Loucy (cell line): ENCODE results near the gene TTC39B.

Experiments used
- H2AFZ ChIP-seq: fragments of 200-600 bp; sonication (generic); 2 replicates; pipeline ENCODE4 v1.6.0; 2016; ENCODE audit warnings: antibody characterized with exemption, mild to moderate bottlenecking, low read length, moderate library complexity
- H3F3A ChIP-seq: fragments of 200-600 bp; 2 replicates; pipeline ENCODE4 v1.6.0; 2016; ENCODE audit warnings: antibody characterized with exemption, low read depth, mild to moderate bottlenecking
- H3K27me3 ChIP-seq: fragments of 200-600 bp; sonication (generic); 2 replicates; pipeline ENCODE4 v1.6.1; 2014; ENCODE audit warnings: low read length, mild to moderate bottlenecking; ENCODE audit not compliant: insufficient read depth, poor library complexity, severe bottlenecking
- H3K36me3 ChIP-seq: fragments of 200-600 bp; sonication (generic); 2 replicates; pipeline ENCODE4 v1.6.1; 2016; ENCODE audit warnings: low read length; ENCODE audit not compliant: insufficient read depth
- H3K4me1 ChIP-seq: fragments of 200-600 bp; sonication (generic); 2 replicates; pipeline ENCODE4 v1.5.1; 2014; ENCODE audit warnings: low read length, mild to moderate bottlenecking; ENCODE audit not compliant: insufficient read depth, poor library complexity, severe bottlenecking
- H3K4me2 ChIP-seq: fragments of 200-600 bp; sonication (generic); 2 replicates; pipeline ENCODE4 v1.6.0; 2014; ENCODE audit warnings: antibody characterized with exemption, low read length, low read depth, mild to moderate bottlenecking; ENCODE audit not compliant: poor library complexity, severe bottlenecking
- H3K4me3 ChIP-seq: fragments of 200-600 bp; sonication (generic); 2 replicates; pipeline ENCODE4 v1.5.1; 2014; ENCODE audit warnings: low read length, mild to moderate bottlenecking, mixed read lengths; ENCODE audit not compliant: poor library complexity, severe bottlenecking
- H3K79me2 ChIP-seq: fragments of 200-600 bp; sonication (generic); 2 replicates; pipeline ENCODE4 v1.6.1; 2014; ENCODE audit warnings: low read length; ENCODE audit not compliant: insufficient read depth
- H3K9ac ChIP-seq: fragments of 200-600 bp; sonication (generic); 2 replicates; pipeline ENCODE4 v1.6.0; 2014; ENCODE audit warnings: mild to moderate bottlenecking, low read depth, low read length, moderate library complexity; ENCODE audit not compliant: poor library complexity, severe bottlenecking
- H3K9me2 ChIP-seq: fragments of 200-600 bp; sonication (generic); replicated peaks from 2 replicates; pipeline ENCODE4 v1.6.1; 2016; ENCODE audit warnings: low read depth, low read length, mixed read lengths
- H3K9me3 ChIP-seq: fragments of 200-600 bp; sonication (generic); 2 replicates; pipeline ENCODE4 v1.6.1; 2014; ENCODE audit warnings: mild to moderate bottlenecking, antibody characterized with exemption, low read length, low read depth; ENCODE audit not compliant: insufficient read depth
- H4K20me1 ChIP-seq: fragments of 200-600 bp; sonication (generic); 2 replicates; pipeline ENCODE4 v1.6.0; 2014; ENCODE audit warnings: antibody characterized with exemption, low read length, mild to moderate bottlenecking; ENCODE audit not compliant: insufficient read depth, poor library complexity, severe bottlenecking
- CTCF ChIP-seq: fragments of 200-600 bp; sonication (generic); conservative IDR thresholded peaks from 2 replicates; pipeline ENCODE4 v1.5.1; 2014; ENCODE audit warnings: mild to moderate bottlenecking, antibody characterized with exemption, low read length
- EZH2phosphoT487 ChIP-seq: fragments of 200-600 bp; IDR thresholded peaks from 2 replicates; pipeline ENCODE4 v1.6.1; 2018; ENCODE audit warnings: antibody characterized with exemption, mild to moderate bottlenecking, moderate library complexity, borderline replicate concordance

The TTC39B gene

GRCh38 chr9:15244001-15244441 is 63.0 kb downstream of the TTC39B start:
- H3K4me1 ChIP-seq = peaks cover 11% of the 10 kb centered on the region
- TF ChIP-seq EZH2phosphoT487 (no peak), CTCF (no peak)
- H2AFZ ChIP-seq = no peak overlapping the region

GRCh38 chr9:15243081-15243480 is 63.9 kb downstream of the TTC39B start:
- Histone ChIP-seq H3K4me1 (peaks cover 11% of the 10 kb centered on the region), H3K79me2 (no peaks in the 10 kb centered on the region), H4K20me1 (no peaks in the 10 kb centered on the region), H3K9ac (no peak overlapping the region), H3K4me3 (no peak overlapping the region), H3K36me3 (no peaks in the 10 kb centered on the region), H2AFZ (no peak overlapping the region), H3K9me2 (no peaks in the 10 kb centered on the region), H3K27me3 (no peaks in the 10 kb centered on the region), H3F3A (no peaks in the 10 kb centered on the region), H3K9me3 (no peaks in the 10 kb centered on the region), H3K4me2 (no peak overlapping the region)
- TF ChIP-seq CTCF (no peak), EZH2phosphoT487 (no peak)

More at GRCh38 chr9:15244001-15244441, 63.0 kb downstream of the TTC39B start:
- Histone ChIP-seq H4K20me1 (no peaks in the 10 kb centered on the region), H3K9ac (no peak overlapping the region), H3K9me2 (no peaks in the 10 kb centered on the region), H3K4me2 (no peak overlapping the region), H3K36me3 (no peaks in the 10 kb centered on the region), H3K79me2 (no peaks in the 10 kb centered on the region), H3F3A (no peaks in the 10 kb centered on the region), H3K27me3 (no peaks in the 10 kb centered on the region), H3K4me3 (no peak overlapping the region), H3K9me3 (no peaks in the 10 kb centered on the region)

GRCh38 chr9:15240927-15241326 is 66.1 kb downstream of the TTC39B start:
- no peak overlapping the region for H3K4me2 ChIP-seq
- no peaks in the 10 kb centered on the region for H3K79me2 ChIP-seq
- H3K4me1 ChIP-seq = no peaks in the 10 kb centered on the region
- H3K9me3 ChIP-seq = no peaks in the 10 kb centered on the region; the same call in 1 of the 2 replicates
- H3K9ac ChIP-seq = no peak overlapping the region
- H3F3A ChIP-seq = no peaks in the 10 kb centered on the region
- H3K36me3 ChIP-seq = no peaks in the 10 kb centered on the region
- H3K9me2 ChIP-seq = no peaks in the 10 kb centered on the region
- no peak overlapping the region for H3K4me3 ChIP-seq
- TF ChIP-seq CTCF (no peak), EZH2phosphoT487 (no peak)
- H3K27me3 ChIP-seq = no peaks in the 10 kb centered on the region
- H2AFZ ChIP-seq = no peak overlapping the region
- H4K20me1 ChIP-seq = no peaks in the 10 kb centered on the region
